Colon (tissue), 2 donors: ENCODE results near the gene RAI14.

ENCODE experiments used
- FAIRE-seq: peaks from 2 replicates; lab custom pipeline; 2012; peaks lifted over from hg19 to GRCh38; lab: Jason Lieb, UNC
- donor health status: control.
- donor health status: control.

The RAI14 gene

GRCh38 chr5:34648039-34648839 is 7.9 kb upstream of the RAI14 start:
- no peak for FAIRE-seq

DNA sequence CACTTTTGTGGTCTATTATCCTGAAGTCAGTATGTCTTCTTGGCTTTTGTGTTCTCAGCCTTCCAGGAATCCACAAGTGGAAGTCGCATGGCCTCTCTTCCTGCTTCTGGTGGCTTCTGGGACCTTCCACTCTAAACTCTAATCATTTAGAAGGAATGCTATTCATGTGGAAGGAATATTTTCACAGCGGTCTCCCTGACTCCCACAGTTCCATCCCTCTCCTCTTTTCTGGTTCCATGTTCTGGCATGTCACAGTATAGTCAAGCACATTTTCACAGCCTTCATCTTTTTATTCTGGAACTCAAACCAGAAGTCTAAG is 7.3 kb upstream of the RAI14 start:
- no peak for FAIRE-seq

- no peak for FAIRE-seq
Observed at GRCh38 chr5:34651791-34652190, 4.3 kb upstream of the RAI14 start.

GRCh38 chr5:34652466-34652865 is 3.7 kb upstream of the RAI14 start:
- FAIRE-seq, result no peak

DNA sequence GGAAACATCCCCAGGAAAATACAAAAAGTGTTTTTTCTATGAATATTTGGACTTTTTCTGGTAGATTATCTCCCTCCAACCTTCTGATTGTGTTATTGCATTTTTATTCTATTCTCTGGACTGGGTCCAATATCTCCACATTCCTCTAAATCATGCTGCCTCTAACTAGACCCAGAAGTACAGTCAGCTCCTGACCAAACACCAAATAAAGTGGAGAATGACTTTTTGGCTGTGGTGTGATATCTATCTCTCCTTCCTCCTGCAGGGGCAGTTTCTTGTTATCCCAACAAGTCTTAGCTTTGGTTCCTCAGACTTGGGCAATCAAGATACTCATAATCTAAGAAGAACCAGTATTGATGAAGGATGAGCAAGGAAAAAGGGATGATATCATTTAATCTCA is 3.2 kb upstream of the RAI14 start:
- no peak for FAIRE-seq

- no peak for FAIRE-seq
Observed at GRCh38 chr5:34653708-34654107, 2.4 kb upstream of the RAI14 start.

DNA sequence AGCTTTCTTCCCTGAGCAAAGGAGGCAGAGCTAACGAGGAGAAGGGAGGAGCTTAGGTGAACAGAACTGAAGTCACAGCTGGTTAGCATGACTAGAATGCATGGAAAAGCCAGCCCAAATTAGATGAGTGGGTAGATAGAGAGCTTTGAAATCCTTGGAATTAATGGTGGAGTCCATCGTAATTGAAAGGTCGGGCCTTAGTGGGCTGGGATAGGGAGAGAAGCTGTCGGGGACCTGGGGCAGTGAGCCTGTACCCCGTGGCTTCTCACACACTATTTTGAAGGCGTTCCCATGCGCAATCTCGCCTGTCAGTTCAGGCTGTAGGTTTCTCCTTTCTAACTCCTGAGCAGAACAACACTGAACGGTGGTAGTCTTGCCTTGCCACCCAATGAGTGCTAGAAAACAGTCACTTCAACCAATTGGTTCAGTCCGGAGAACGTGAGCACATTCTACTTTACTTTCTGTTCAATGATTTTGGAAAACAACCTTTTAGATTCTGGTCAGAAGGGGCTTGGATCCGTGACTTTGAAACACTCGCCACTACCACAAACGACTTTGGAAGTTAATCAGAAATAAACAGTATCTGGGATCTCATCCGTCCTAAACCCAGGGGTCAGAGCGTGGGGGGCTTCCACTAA is 655 bp upstream of the RAI14 start:
- no peak for FAIRE-seq

GRCh38 chr5:34656700-34657273 is 659 bp downstream of the RAI14 start:
- FAIRE-seq, result no peak

GRCh38 chr5:34657274-34657921 is 1.3 kb downstream of the RAI14 start:
- FAIRE-seq, result no peak

DNA sequence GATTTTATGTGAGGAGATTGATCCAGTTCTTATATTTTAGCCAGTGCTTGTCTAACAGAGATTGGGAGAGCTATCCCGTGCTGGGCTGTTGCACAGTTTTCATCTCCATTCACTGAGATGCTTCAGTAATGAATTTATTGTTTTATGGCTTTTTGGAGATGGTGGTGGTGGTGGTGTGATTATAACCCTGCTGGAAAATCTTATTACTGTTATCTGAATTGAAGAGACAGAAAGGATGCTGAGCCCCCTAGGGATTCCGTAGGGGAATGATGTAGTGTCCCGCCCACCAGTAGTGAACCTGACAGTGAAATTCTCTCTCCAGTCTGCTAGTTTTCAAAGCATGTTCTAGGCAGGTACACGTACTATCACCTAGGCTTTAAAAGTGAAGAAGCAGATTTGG is 1.9 kb downstream of the RAI14 start:
- FAIRE-seq, result no peak

DNA sequence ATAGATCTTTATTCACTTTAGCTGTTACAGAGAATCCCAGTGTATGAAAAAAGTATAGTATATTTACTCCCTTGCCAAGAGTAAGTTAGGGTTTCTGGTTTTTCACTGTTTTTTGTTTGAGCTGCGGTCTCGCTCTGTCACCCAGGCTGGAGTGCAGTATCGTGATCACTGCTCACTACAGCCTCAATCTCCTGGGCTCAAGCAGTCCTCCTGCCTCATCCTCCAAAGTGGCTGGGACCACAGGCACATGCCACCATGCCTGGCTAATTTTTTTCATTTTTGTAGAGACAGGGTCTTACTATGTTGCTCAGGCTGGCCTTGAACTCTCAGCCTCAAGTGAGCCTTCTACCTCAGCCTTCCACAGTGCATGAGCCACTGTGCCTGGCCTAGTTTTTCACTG is 3.0 kb downstream of the RAI14 start:
- FAIRE-seq, result no peak

DNA sequence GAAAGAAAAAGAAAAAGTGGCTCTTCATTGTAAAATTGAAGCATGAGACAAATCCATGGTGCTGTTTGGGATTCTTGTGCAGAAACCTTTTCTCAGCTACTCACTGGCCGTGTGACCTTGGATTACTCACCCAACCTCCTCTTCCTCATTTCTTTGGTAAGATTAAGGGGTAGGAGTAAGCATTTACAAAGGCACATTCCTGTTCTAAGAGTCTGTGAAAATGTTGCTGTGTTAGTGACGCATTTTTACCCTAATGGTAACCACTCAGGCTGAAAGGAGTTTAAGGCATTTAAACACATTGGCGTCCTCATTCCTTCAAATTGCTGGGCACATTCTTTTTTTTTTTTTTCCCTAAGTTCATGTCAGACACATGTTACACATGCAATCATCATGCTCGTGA is 4.3 kb downstream of the RAI14 start:
- FAIRE-seq, result no peak

- no peak for FAIRE-seq
Observed at GRCh38 chr5:34663771-34664496, 7.8 kb downstream of the RAI14 start.

GRCh38 chr5:34666392-34667080 is 10.4 kb downstream of the RAI14 start:
- FAIRE-seq, result no peak

GRCh38 chr5:34667705-34668104 is 11.6 kb downstream of the RAI14 start:
- no peak for FAIRE-seq

- no peak for FAIRE-seq
Observed at GRCh38 chr5:34669931-34670516, 13.9 kb downstream of the RAI14 start.

- FAIRE-seq, result no peak
Observed at GRCh38 chr5:34672196-34672595, 16.1 kb downstream of the RAI14 start.

DNA sequence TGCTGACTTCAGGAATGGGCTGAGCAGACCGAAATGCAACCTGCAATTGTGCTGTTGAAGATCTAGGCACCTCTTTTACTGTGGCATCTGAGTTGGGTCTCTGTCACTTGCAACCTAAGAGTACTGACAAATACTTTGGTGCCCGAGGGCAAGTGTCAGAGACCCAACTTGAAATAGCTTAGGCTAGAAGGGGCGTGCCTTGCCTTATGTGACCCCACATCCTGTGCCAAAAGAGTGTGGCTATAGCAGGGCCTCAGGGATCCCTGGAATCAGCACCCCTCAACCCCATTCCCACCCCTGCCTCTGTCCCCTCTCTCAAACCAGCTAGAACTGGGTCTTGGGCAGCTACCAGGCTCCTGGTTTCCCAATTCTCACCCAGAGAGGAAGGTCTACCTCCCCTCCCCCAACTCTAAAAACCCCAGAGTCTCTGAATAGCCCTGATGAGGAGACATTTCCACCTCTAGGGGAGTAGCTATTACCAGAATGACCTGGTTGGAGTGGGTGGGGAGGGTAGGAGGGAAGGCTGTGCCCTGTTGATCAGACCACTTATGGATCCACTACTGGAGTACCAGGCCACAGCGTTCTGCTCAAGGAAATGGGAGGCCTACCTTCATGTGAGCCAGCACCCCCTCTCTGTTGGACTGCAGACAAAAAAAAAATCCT is 17.5 kb downstream of the RAI14 start:
- no peak for FAIRE-seq

DNA sequence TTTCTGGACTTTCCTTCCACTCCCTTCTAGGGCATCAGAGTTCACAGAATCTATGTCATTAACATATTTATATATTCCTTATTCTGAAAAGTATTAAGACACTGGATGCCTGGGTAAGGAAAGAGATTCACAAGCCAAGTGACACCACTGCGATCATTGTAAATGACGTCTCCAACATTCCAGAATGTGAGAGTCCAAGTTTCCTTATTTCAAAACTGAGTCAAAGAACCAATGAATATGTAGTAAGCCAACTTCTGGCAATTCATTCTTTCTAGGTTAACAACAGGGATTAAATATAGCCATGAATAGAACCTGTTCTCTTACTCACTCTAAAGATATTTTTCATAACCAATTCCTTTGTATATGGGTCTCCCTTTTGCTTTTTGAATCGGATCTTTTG is 18.1 kb downstream of the RAI14 start:
- no peak for FAIRE-seq

- FAIRE-seq, result no peak
Observed at GRCh38 chr5:34675857-34676256, 19.7 kb downstream of the RAI14 start.

- no peak for FAIRE-seq
Observed at GRCh38 chr5:34676416-34676815, 20.3 kb downstream of the RAI14 start.
